Osteocyte (in vitro differentiated cells): ENCODE results near the gene ST3GAL3. TPM values are rescaled to one million over a fixed set of nuclear protein-coding genes. Genes with fewer than 3 reads are reported as not detected.

Experiments used
- DNase-seq: peaks from one replicate; pipeline ENCODE4 v3.0.0; 2021; ENCODE audit warnings: mixed read lengths; ENCODE audit not compliant: unreplicated experiment; ENCODE audit errors: extremely low spot score
- H3K27ac Mint-ChIP-seq: one replicate; pipeline ENCODE4 v1.8.0; 2021; ENCODE audit warnings: mild to moderate bottlenecking, mixed read lengths; ENCODE audit not compliant: unreplicated experiment
- H3K27me3 Mint-ChIP-seq: one replicate; pipeline ENCODE4 v1.8.0; 2021; ENCODE audit warnings: mixed read lengths; ENCODE audit not compliant: unreplicated experiment
- H3K36me3 Mint-ChIP-seq: one replicate; pipeline ENCODE4 v1.8.0; 2021; ENCODE audit warnings: mixed read lengths; ENCODE audit not compliant: unreplicated experiment
- H3K4me1 Mint-ChIP-seq: one replicate; pipeline ENCODE4 v1.8.0; 2021; ENCODE audit warnings: mixed read lengths; ENCODE audit not compliant: unreplicated experiment
- H3K4me3 Mint-ChIP-seq: one replicate; pipeline ENCODE4 v1.8.0; 2021; ENCODE audit warnings: mild to moderate bottlenecking, moderate library complexity, mixed read lengths; ENCODE audit not compliant: unreplicated experiment
- H3K9me3 Mint-ChIP-seq: one replicate; pipeline ENCODE4 v1.8.0; 2021; ENCODE audit warnings: mixed read lengths; ENCODE audit not compliant: unreplicated experiment
- total RNA-seq: library from RNA; stranded (reverse); gene quantifications from 2 replicates; pipeline ENCODE4 v1.2.1, GENCODE V29; 2021
- TF ChIP-seq, protein P1 (sequence below): fragments of 200-600 bp; sonication (generic); IDR thresholded peaks from 2 replicates; pipeline ENCODE4 v1.5.0; 2021; ENCODE audit warnings: antibody characterized with exemption, mild to moderate bottlenecking, moderate library complexity

ST3GAL3 gene
- total RNA-seq, 1 donor from 2014 or later: 26.4 TPM

DNA sequence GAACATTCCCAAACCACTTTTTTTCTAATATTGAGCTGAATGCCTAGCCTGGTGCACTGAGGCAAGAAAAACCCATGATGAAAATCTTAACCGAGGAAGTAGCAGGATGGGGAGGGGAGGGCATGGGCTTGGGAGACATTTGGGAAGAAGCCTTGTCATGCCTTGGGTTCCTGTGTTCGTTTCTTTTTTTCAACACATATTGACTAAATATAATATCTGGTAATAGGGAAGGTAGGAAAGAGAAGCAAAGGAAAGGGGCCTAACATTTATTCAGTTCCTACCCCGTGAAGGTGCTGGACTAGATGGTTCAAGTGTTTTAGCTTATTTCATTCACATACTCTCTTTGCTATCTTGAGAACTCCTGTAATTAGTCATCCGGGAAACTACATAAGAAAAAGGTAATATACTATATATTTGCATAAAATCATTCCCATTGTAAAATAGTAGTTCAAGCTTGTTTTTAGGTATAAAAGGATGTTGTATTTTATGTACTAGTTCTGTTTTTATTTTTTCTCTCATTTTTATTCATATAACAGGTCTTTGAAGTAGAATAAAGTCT is 62.1 kb downstream of the ST3GAL3 start:
- DNase-seq: no peak
- H3K27me3 Mint-ChIP-seq: no peaks in the 10 kb centered on the region

DNA sequence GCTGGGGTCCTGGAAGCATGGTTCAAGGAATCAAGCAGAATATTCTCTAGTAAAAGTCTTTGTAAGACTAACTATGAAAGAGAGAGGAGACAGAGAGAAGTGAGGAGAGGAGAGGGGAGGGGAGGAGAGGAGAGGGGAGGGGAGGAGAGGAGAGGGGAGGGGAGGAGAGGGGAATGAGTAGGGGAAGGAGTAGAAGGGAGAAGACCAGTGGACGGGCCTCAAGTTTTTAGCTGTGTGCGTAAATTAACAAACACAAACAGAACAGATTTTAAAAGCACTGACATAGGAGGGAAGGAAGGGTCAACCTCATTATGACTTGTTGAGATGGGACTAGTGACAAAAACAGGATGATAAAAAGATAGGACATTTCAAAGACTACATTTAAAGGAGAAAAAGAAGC is 62.8 kb downstream of the ST3GAL3 start:
- Mint-ChIP-seq H3K36me3 (peaks cover 2% of the 10 kb centered on the region), H3K4me3 (no peak overlapping the region), H3K9me3 (no peaks in the 10 kb centered on the region), H3K4me1 (peaks cover 11% of the 10 kb centered on the region), H3K27ac (no peak overlapping the region), H3K27me3 (no peaks in the 10 kb centered on the region)
- TF ChIP-seq, protein P1, sequence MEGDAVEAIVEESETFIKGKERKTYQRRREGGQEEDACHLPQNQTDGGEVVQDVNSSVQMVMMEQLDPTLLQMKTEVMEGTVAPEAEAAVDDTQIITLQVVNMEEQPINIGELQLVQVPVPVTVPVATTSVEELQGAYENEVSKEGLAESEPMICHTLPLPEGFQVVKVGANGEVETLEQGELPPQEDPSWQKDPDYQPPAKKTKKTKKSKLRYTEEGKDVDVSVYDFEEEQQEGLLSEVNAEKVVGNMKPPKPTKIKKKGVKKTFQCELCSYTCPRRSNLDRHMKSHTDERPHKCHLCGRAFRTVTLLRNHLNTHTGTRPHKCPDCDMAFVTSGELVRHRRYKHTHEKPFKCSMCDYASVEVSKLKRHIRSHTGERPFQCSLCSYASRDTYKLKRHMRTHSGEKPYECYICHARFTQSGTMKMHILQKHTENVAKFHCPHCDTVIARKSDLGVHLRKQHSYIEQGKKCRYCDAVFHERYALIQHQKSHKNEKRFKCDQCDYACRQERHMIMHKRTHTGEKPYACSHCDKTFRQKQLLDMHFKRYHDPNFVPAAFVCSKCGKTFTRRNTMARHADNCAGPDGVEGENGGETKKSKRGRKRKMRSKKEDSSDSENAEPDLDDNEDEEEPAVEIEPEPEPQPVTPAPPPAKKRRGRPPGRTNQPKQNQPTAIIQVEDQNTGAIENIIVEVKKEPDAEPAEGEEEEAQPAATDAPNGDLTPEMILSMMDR: no peak
- no peak for DNase-seq

More for the DNA sequence above, 62.1 kb downstream of the ST3GAL3 start:
- H3K36me3 Mint-ChIP-seq: peaks cover 2% of the 10 kb centered on the region
- TF ChIP-seq, protein P1: no peak
- peaks cover 7% of the 10 kb centered on the region for H3K4me1 Mint-ChIP-seq
- H3K4me3 Mint-ChIP-seq: no peak overlapping the region
- H3K27ac Mint-ChIP-seq: no peak overlapping the region
- H3K9me3 Mint-ChIP-seq: no peaks in the 10 kb centered on the region

DNA sequence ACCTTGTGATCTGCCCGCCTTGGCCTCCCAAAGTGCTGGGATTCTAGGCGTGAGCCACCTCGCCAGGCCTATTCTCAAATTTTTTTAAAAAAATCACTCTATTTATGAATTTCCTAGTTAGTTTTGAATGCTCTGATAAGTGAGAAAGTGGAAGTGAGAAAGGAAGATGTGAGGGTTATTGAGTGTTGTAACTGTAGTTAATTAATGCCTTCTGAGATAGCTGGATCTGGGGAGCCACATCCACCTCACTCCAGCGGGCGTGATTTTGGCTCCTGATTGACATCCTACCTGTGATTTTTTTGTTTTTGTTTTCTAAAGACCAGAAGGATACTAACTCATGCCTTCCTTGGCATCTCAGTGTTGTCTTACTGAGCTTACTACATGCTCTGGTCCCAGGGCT is 65.6 kb downstream of the ST3GAL3 start:
- DNase-seq: no peak
- TF ChIP-seq, protein P1: no peak
- H3K4me3 Mint-ChIP-seq: no peak overlapping the region
- peaks cover 29% of the 10 kb centered on the region for H3K4me1 Mint-ChIP-seq
- no peak overlapping the region for H3K27ac Mint-ChIP-seq
- H3K36me3 Mint-ChIP-seq: peaks cover 14% of the 10 kb centered on the region
- no peaks in the 10 kb centered on the region for H3K27me3 Mint-ChIP-seq
- H3K9me3 Mint-ChIP-seq: peaks cover 5% of the 10 kb centered on the region

DNA sequence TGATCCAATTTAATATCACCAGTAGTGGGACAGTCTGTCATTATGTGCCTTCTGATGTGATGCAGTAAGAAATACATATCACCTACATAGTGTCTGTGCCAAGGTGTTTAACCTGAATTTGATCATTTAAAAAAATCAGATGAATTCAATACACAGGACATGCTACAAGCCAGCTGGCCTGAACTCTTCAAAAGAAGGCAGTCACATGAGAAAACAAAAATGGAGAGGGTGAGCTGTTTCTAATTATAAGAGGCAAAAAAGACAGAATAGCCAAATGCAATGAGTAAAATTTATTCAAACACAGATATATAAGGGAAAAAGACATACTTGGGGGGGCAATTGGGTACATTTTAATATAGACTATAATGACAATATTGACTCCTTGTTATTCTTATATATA is 66.5 kb downstream of the ST3GAL3 start:
- TF ChIP-seq, protein P1: no peak
- peaks cover 14% of the 10 kb centered on the region for H3K36me3 Mint-ChIP-seq
- peak overlapping the region; percentile 9 for H3K27ac Mint-ChIP-seq
- DNase-seq: no peak
- H3K9me3 Mint-ChIP-seq: peaks cover 5% of the 10 kb centered on the region
- H3K27me3 Mint-ChIP-seq: no peaks in the 10 kb centered on the region
- no peak overlapping the region for H3K4me3 Mint-ChIP-seq
- H3K4me1 Mint-ChIP-seq: peaks cover 29% of the 10 kb centered on the region

DNA sequence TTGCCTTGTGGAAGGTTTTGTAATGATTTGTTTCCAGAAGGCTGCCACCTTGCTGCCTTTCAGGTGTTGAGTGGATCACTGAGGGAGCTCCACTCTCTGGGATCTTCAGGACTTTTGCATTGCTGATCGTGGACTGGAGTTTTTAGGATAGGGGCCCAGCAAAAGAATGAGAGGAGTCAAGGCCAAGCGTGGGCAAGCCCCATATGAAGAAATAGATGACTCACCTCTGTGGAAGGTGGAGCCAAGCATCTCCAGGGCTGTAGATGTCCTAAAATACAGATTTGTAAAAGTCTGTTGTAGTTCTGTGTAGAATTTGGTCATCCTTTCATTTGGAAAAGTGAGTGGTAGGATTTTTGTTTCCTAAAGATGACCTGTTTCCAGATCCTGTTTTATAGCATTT is 67.0 kb downstream of the ST3GAL3 start:
- TF ChIP-seq, protein P1: no peak
- no peak for DNase-seq
- peaks cover 17% of the 10 kb centered on the region for H3K36me3 Mint-ChIP-seq
- no peaks in the 10 kb centered on the region for H3K27me3 Mint-ChIP-seq
- H3K4me1 Mint-ChIP-seq: peaks cover 29% of the 10 kb centered on the region
- H3K4me3 Mint-ChIP-seq: no peak overlapping the region
- H3K27ac Mint-ChIP-seq: peak overlapping the region; percentile 32
- peaks cover 7% of the 10 kb centered on the region for H3K9me3 Mint-ChIP-seq
